GM21423 (cell line): Measurements from ENCODE around the gene PTPN9.
"Not testable (repeated sequence)": the region's sequence is repeated elsewhere in the genome, so short reads cannot be mapped to it uniquely, and the experiment has no call there.

Experiments
- ATAC-seq: cut with Tn5 transposase; IDR thresholded peaks from one replicate; pipeline ENCODE4 v1.9.1; 2021; ENCODE audit warnings: mild to moderate bottlenecking, moderate library complexity; ENCODE audit not compliant: unreplicated experiment

Gene PTPN9

GRCh38 chr15:75454471-75455378 is 124.4 kb downstream of the PTPN9 start:
- no peak for ATAC-seq

- peak; percentile 30 for ATAC-seq
Measured at GRCh38 chr15:75453703-75454470, 125.2 kb downstream of the PTPN9 start.

- ATAC-seq, result no peak
Measured at GRCh38 chr15:75452865-75453702, 126.0 kb downstream of the PTPN9 start.

DNA sequence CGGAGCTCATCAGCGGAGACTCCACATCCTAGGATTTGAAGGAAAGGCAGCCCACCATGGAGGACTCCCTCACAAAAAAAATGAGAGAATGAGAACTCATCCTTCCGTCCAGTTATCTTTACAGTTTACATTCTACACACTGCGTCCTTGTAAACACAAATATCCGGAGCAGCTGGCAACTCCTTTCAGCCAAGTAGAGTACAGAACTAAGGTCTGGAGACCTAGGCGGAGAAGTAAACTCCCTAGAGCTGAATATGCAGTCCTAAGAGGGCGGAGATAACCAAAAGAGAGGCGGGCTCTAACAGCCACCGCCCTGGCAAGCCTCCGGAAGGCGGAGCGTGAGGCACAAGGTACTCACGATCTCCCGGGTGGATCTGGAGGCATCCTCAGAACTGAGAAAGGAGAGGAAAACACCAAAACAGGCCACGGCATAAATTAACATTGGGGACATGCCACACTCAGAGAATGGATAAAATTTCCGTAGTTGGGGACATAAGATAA is 126.7 kb downstream of the PTPN9 start:
- ATAC-seq, result no peak

GRCh38 chr15:75451674-75452363 is 127.3 kb downstream of the PTPN9 start, which contains the start of gene SIN3A:
Gene SIN3A, minus strand, starts transcription at chr15:75451690. Its CDS starts 21,315 bp downstream, at chr15:75430375.
- ATAC-seq, result peak; percentile 35

- ATAC-seq, result no peak
Measured at GRCh38 chr15:75451202-75451673, 127.9 kb downstream of the PTPN9 start.

- ATAC-seq, result peak; percentile 20
Measured at GRCh38 chr15:75450307-75451201, 128.6 kb downstream of the PTPN9 start.

DNA sequence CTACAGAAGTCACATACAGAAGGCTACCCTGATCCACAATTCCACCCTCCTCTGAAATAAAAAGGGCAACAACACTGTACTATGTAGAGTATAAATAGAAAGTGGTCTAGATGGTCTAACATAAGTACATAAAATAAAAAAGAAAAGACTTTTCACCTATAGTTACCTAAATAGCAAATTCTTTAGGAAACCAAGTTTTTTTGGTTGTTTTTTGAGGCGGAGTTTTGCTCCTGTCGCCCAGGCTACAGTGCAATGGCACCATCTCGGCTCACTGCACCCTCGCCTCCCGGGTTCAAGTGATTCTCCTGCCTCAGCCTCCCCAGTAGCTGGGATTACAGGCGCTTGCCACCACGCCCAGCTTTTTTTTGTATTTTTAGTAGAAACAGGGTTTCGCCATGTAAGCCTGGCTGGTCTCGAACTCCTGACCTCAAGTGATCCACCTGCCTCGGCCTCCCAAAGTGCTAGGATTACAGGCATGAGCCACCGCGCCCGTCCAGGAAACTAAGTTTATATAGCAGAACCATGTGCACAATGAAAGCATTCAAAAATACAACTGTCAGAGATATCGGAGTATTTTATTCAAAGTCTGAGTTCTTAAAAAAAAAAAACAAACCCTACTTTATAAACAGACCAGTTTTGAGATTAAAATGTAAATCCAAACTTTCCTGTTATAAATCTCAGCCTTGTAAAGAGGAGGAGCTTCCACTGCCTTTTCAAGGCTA is 129.4 kb downstream of the PTPN9 start:
- no peak for ATAC-seq

GRCh38 chr15:75448171-75448570 is 130.9 kb downstream of the PTPN9 start:
- not testable (repeated sequence) for ATAC-seq

DNA sequence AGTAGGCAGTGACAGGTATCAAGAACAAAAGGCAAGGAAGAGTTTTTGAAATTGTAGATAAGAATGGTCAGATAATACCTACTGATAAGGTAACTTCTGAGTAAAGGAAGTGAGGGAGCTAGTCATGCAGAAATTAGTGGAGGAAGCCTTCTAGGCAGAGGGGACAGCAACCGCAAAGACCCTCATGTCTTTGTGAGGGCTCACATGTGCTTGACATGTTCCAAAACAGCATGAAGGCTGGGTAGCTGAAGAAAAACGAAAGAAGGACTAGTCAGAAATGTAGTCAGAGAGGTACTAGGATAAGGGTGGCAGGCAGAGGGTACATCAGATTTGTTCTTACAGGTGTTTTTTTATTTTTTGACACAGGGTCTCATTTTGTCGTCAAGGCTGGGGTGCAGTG is 133.0 kb downstream of the PTPN9 start:
- ATAC-seq, result no peak

GRCh38 chr15:75445324-75445723 is 133.8 kb downstream of the PTPN9 start:
- ATAC-seq, result not testable (repeated sequence)

DNA sequence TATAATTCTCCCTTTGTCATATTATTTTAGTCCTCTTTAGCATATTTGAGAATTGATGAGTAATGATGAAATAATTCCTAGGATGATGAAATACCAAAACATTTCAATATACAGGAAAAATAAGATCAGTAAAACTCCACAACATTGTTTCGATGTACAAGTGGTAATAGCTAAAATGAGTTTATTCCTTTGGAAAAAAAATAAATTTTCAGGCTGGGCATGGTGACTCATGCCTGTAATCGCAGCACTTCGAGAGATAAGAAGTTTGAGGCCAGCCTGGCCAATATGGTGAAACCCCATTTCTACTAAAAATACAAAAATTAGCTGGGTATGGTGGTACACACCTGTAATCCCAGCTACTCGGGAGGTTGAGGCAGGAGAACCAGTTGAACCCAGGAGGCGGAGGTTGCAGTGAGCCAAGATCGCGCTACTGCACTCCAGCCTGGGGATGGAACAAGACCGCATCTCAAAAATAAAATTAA is 135.1 kb downstream of the PTPN9 start:
- not testable (repeated sequence) for ATAC-seq

DNA sequence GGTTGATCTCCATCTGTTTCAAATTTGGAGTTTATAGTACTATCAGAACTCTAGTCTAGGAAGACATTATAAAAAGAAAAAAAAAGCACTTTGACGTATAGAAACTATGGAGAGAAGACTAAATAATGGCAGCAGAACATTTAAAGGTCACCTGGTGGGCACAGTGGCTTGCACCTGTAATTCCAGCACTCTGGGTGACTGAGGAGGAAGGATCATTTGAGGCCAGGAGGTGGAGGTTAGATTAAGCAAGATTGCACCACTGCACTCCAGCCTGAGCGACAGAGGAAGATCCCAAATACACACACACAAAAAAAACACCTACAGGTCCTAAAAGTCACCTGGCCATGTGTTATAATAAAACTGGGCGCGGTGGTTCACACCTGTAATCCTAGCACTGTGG is 141.4 kb downstream of the PTPN9 start:
- ATAC-seq, result no peak

GRCh38 chr15:75436881-75437280 is 142.2 kb downstream of the PTPN9 start:
- no peak for ATAC-seq

GRCh38 chr15:75431682-75432081 is 147.4 kb downstream of the PTPN9 start:
- no peak for ATAC-seq

DNA sequence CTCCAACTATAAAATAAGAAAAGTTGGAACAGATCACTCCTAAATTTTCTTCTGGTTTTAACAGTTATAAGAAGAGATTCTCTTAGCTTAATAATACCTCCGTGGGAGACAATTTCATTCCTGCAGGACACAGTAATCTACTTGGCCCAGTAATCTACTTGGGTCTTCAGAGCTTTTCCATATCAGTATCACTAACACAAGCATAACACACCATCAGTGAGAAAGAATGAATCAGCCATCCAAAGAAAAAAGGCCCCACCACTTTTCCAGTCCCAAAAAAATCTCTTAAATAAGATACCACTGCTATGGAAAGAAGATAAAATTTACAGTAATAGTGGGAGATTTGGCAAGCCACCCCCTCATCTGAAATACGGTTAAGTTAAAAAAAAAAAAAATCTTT is 147.8 kb downstream of the PTPN9 start:
- no peak for ATAC-seq

DNA sequence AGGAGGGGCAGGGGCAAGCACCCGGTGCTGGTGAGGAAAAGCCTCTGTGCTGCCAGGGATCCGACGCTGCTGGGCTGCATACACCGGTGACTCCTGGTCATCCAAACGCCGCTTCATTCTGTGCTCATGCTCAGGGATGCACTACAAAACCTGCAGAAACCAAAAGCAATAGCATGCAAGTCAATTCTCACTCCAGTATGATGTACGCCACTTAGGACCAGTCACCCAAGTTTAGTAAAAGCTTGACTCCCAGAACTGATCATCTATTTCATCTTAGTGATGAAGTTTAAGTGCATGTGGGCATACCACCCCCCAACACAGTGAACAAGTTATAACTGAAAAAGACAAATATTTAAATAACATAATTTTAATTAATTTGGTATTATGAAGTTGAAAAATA is 148.9 kb downstream of the PTPN9 start:
- ATAC-seq, result no peak

DNA sequence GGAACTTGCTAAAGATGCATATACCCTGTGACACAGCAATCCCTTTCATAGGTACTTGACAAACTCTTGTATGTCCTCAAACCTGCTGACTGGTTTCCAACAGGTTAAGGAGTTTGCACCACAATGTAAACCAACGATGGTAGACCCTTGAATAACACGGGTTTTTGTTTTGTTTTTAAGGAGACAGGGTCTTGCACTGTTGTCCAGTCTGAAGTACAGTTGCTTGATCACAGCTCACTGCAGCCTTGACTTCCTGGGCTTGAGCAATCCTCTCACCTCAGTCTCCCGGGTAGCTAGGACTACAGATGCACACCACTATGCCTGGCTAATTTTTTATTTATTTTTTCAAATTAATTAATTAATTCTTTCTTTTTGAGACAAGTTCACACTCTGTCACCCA is 151.0 kb downstream of the PTPN9 start:
- no peak for ATAC-seq
